ENCODE data around the gene RAPGEF1.

RAPGEF1 gene

GRCh38 chr9:131661568-131662288 lies 78.1 kb downstream of the RAPGEF1 start:
- peak overlapping the region; percentile 97 for H3K27ac ChIP-seq (ENCODE audit: low read depth, low read length)
- H3K27me3 ChIP-seq (ENCODE audit: low read length), result no peaks in the 10 kb centered on the region
- H3K9ac ChIP-seq (ENCODE audit: low read length), result peak overlapping the region; percentile 7; the same call in 1 of the 2 replicates
- no peaks in the 10 kb centered on the region for H3K36me3 ChIP-seq (ENCODE audit: low read length)
- no peak overlapping the region for H3K4me3 ChIP-seq (ENCODE audit: insufficient read depth, low read length, poor library complexity, severe bottlenecking)
- no peak for TF ChIP-seq EZH2phosphoT487 (conservative IDR thresholded peaks at IDR 0.05; ENCODE audit: low read length)
- TF ChIP-seq CTCF (IDR thresholded peaks at IDR 0.05; ENCODE audit: insufficient read depth, low read length, poor library complexity, severe bottlenecking), result no peak
- no peak overlapping the region for H2AFZ ChIP-seq (ENCODE audit: low read depth, low read length, severe bottlenecking)
- peaks cover 35% of the 10 kb centered on the region for H3F3A ChIP-seq (ENCODE audit: insufficient read depth)
- peaks cover 77% of the 10 kb centered on the region for H3K79me2 ChIP-seq (ENCODE audit: insufficient read depth, low read length)
- no peaks in the 10 kb centered on the region for H3K9me2 ChIP-seq (replicated peaks; ENCODE audit: insufficient read depth, low read length)
- H3K4me2 ChIP-seq (ENCODE audit: low read depth, low read length, poor library complexity, severe bottlenecking), result peak overlapping the region; percentile 30
- no peaks in the 10 kb centered on the region for H3K9me3 ChIP-seq (ENCODE audit: insufficient read depth, low read length)
- H4K20me1 ChIP-seq (ENCODE audit: low read depth, low read length), result no peaks in the 10 kb centered on the region

GRCh38 chr9:131660466-131661405 lies 79.1 kb downstream of the RAPGEF1 start:
- H3F3A ChIP-seq (ENCODE audit: insufficient read depth), result peaks cover 43% of the 10 kb centered on the region
- H3K4me2 ChIP-seq (ENCODE audit: low read depth, low read length, poor library complexity, severe bottlenecking), result peak overlapping the region; percentile 30
- no peaks in the 10 kb centered on the region for H3K9me2 ChIP-seq (replicated peaks; ENCODE audit: insufficient read depth, low read length)
- H3K27me3 ChIP-seq (ENCODE audit: low read length), result no peaks in the 10 kb centered on the region
- H3K79me2 ChIP-seq (ENCODE audit: insufficient read depth, low read length), result peaks cover 70% of the 10 kb centered on the region
- H3K9ac ChIP-seq (ENCODE audit: low read length), result peak overlapping the region; percentile 7; the same call in 1 of the 2 replicates
- H3K36me3 ChIP-seq (ENCODE audit: low read length), result no peaks in the 10 kb centered on the region
- no peaks in the 10 kb centered on the region for H4K20me1 ChIP-seq (ENCODE audit: low read depth, low read length)
- H3K9me3 ChIP-seq (ENCODE audit: insufficient read depth, low read length), result no peaks in the 10 kb centered on the region
- peak overlapping the region; percentile 97 for H3K27ac ChIP-seq (ENCODE audit: low read depth, low read length)
- H3K4me3 ChIP-seq (ENCODE audit: insufficient read depth, low read length, poor library complexity, severe bottlenecking), result no peak overlapping the region
- TF ChIP-seq CTCF (IDR thresholded peaks at IDR 0.05; ENCODE audit: insufficient read depth, low read length, poor library complexity, severe bottlenecking) (no peak), EZH2phosphoT487 (conservative IDR thresholded peaks at IDR 0.05; ENCODE audit: low read length) (no peak)
- H2AFZ ChIP-seq (ENCODE audit: low read depth, low read length, severe bottlenecking), result no peak overlapping the region

DNA sequence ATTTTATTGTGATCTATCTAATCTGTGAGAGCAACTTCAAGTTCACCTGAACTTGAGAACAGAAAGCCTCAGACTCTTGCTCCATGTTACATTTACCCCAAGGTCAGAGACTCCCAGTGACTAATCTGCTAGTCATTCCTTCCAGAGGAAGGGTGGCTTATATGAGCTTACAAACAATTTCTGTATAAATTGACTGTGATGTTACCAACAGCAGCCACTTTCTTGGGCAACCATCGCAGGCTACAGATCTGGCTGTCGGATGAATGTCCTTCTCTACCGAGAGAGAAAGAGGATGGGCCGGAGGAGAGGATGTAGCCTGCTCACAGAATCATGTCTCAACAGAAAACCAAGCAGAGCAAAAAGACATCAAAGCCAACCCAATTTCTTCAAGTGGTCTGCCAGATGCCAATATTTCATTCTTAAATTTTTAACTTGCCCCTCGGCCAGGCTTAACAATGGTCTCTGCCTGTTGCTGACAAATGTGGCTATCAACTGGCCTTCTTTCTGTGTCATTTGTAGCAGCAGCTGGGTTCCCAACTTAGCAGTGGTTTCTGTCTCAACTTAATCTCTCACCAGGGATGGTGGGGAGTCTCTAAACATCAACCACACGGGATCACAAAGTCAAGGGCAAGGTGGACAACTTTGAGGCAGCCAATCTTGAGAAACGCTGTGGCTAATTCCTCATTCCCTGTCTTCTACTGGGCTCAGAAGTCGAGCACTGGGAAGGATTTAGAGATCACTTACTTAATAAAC lies 81.3 kb downstream of the RAPGEF1 start:
- H3K79me2 ChIP-seq (ENCODE audit: insufficient read depth, low read length), result peaks cover 69% of the 10 kb centered on the region

More for the DNA sequence above, 81.3 kb downstream of the RAPGEF1 start:
- H2AFZ ChIP-seq (ENCODE audit: low read depth, low read length, severe bottlenecking), result no peak overlapping the region
- H3K9me3 ChIP-seq (ENCODE audit: insufficient read depth, low read length), result no peaks in the 10 kb centered on the region
- H3K36me3 ChIP-seq (ENCODE audit: low read length), result no peaks in the 10 kb centered on the region
- peak overlapping the region; percentile 68 for H3K4me2 ChIP-seq (ENCODE audit: low read depth, low read length, poor library complexity, severe bottlenecking)
- H3K9ac ChIP-seq (ENCODE audit: low read length), result peak overlapping the region; percentile 58
- H3K4me3 ChIP-seq (ENCODE audit: insufficient read depth, low read length, poor library complexity, severe bottlenecking), result no peak overlapping the region
- no peaks in the 10 kb centered on the region for H3K27me3 ChIP-seq (ENCODE audit: low read length)
- no peak for TF ChIP-seq EZH2phosphoT487 (conservative IDR thresholded peaks at IDR 0.05; ENCODE audit: low read length)
- TF ChIP-seq CTCF (IDR thresholded peaks at IDR 0.05; ENCODE audit: insufficient read depth, low read length, poor library complexity, severe bottlenecking), result no peak
- H4K20me1 ChIP-seq (ENCODE audit: low read depth, low read length), result peaks cover 3% of the 10 kb centered on the region; the same call in 1 of the 2 replicates
- H3F3A ChIP-seq (ENCODE audit: insufficient read depth), result peaks cover 51% of the 10 kb centered on the region
- H3K9me2 ChIP-seq (replicated peaks; ENCODE audit: insufficient read depth, low read length), result no peaks in the 10 kb centered on the region
- peak overlapping the region; percentile 97 for H3K27ac ChIP-seq (ENCODE audit: low read depth, low read length)

Data from SU-DHL-6 (cell line).